Activated CD8-positive, alpha-beta memory T cell treated with anti-CD3 and anti-CD28 coated beads for 1 hour (primary cell): Measurements from ENCODE around the gene ADGRA1.
"Not testable (repeated sequence)": the region's sequence is repeated elsewhere in the genome, so short reads cannot be mapped to it uniquely, and the experiment has no call there.

Source experiments
- DNase-seq, 2 donors: peaks; one replicate each; pipeline ENCODE4 v3.0.0-alpha.2; 2020; ENCODE audit warnings: low read depth in 1 of 2; ENCODE audit errors: extremely low read depth in 1 of 2

Gene ADGRA1

GRCh38 chr10:133110133-133110532 lies 22.4 kb downstream of the ADGRA1 start:
- DNase-seq = no peak

GRCh38 chr10:133110609-133111275 lies 23.0 kb downstream of the ADGRA1 start:
- DNase-seq = no peak

- not testable (repeated sequence) for DNase-seq
Observed at GRCh38 chr10:133111640-133112039, 23.9 kb downstream of the ADGRA1 start.

GRCh38 chr10:133113146-133113830 lies 25.6 kb downstream of the ADGRA1 start:
- no peak for DNase-seq

- DNase-seq = no peak
Observed at GRCh38 chr10:133113847-133114246, 26.1 kb downstream of the ADGRA1 start.

GRCh38 chr10:133114251-133114650 lies 26.5 kb downstream of the ADGRA1 start:
- DNase-seq = no peak

DNA sequence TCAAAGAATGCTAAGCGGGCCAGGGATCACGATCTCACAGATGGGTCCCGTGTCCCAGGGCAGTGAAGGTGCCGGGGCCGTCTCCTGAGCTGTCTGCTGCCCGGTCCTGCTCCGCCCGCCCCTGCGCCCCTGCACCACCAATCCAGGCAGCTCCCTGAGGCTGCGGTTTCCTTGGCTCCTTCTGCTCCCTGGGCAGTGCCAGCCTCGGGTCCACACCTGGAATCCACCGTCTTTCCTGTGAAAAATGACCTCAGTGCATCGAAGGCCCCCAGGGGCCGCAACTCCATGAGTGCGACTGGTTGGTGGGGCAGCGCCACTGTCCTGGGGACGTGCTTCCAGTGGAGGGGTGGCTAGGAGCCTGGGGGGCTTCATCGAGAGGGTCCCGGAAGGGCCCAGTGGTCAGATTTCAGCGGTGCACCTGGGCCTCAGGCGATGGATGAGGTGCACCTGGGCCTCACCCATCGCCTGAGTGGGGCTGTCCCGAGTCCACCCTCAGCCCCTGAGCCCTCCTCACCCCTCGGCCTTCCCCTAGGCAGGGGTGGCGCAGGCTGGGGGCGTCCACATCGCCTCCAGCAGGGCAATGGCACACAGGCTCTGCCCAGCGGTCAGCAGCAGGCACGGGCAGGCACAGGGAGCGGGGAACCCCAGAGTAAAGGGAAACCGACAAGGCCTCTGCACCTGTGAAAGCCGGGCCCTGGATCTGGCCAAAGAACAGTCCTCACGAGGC lies 27.2 kb downstream of the ADGRA1 start:
- DNase-seq = no peak

GRCh38 chr10:133115453-133115842 lies 27.7 kb downstream of the ADGRA1 start:
- no peak for DNase-seq

- no peak for DNase-seq
Observed at GRCh38 chr10:133115976-133116375, 28.3 kb downstream of the ADGRA1 start.

DNA sequence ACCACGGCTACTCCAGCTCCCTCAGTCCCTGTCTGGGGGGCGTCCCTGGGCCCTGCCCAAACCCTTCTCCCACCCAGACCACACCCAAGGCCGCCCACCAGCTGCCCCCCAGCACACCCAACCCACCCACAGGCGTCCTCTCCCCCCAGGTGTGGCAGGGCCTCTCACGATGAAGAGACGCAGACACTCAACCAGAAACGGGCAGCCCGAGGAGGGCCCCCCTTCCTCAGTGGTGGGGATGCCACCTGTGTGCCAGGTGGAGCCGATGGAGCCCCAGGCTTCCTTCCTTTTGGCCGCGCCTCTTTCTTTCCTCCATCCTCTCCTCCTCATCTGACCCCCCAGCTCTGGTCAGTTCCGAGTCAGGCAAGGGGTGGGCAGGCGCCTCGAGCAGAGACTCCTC lies 28.7 kb downstream of the ADGRA1 start:
- DNase-seq = no peak

GRCh38 chr10:133117036-133117687 lies 29.4 kb downstream of the ADGRA1 start:
- no peak for DNase-seq

DNA sequence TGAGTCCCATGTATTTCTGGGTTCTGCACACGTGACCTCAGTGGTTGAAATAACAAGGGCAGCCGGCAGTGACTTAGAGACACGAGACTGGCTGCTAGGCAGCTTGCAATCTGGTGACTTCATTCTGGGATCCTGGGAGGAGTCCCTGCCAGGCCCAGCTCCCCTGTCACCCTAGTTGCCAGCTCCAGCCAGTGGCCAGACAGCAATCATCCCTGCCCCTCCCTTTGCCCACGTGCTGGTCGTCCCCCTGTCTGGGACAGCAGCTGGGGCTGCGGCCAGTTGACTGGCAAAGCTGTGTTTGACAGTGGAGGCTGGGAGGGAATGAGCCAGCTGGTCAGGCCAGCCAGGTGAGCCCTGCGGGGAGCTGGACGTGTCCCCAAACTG lies 30.0 kb downstream of the ADGRA1 start:
- no peak for DNase-seq

DNA sequence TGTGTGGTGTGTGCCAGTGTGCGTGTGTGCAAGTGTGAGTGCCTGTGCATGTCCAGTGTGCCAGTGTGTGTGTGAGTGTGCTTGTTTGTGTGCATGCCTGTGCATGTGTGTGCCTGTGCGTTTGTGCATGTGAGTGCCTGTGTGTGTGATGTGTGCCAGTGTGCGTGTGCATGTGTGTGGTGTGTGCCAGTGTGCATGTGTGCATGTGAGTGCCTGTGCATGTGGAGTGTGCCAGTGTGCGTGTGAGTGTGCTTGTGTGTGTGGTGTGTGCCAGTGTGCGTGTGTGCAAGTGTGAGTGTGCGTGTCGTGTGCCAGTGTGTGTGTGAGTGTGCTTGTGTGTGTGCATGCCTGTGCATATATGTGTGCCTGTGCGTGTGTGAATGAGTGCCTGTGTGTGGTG lies 33.8 kb downstream of the ADGRA1 start:
- no peak for DNase-seq

DNA sequence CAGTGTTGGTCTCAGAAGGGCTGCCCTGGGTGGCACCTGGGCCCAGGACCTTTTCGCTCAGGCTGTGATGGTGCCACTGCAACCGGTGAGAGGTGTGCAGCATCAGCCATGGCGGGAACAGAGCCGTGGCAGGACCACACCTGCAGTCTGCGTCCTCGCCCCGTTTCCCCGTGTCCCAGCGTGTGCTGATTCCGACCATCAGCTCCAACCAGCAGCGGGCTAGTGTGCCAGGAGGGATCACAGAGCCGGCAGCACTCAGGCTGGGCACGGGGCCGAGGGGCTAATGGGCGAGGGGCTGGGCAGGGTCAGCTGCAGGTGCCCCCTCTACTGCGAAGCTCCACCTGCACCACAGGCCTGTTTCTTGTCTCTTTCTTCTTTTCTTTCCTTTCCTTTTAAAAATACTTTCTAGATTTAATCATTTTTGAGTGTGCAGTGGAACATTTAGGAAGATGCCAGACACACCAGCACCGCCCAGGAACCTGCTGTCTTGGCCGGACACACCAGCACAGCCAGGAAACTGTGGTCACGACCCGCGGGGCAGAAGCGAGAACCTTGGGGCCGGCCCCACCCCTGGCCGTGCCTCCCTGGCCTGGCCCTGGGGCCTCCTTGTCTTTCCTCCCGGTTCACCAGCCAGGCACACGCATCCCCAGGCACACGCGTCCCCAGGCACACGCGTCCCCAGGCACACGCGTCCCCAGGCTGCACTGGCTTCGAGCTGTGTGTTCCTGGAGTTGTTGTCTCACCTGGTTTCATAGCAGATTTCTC lies 34.6 kb downstream of the ADGRA1 start:
- DNase-seq = no peak

- no peak for DNase-seq
Observed at GRCh38 chr10:133123050-133123745, 35.5 kb downstream of the ADGRA1 start.

DNA sequence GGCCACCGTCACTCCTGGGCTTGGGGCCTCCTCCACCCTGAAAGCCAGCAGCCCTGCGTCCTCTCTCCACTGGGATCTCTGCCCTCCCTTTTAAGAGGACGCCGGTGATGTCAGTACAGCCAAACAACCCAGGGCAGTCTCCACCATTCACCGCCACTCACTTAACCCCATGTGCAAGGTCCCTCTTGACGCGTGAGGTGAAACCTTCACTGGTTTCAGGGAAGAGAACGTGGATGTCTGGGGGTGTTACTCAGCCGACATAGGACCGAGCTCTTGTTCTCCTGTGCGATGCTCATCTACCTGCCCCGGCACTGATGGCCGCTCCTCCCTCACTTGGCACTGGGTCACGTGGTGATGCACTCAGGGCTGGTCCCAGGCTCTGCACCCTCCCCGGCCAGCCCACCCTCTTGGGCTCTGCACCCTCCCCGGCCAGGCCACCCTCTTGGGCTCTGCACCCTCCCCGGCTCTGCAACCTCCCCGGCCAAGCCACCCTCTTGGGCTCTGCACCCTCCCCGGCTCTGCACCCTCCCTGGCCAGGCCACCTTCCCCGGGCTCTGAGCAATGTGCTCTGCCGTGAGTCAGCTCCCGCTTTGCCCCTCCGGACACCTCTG lies 36.1 kb downstream of the ADGRA1 start:
- DNase-seq = no peak

GRCh38 chr10:133124357-133125211 lies 36.9 kb downstream of the ADGRA1 start:
- DNase-seq = no peak

DNA sequence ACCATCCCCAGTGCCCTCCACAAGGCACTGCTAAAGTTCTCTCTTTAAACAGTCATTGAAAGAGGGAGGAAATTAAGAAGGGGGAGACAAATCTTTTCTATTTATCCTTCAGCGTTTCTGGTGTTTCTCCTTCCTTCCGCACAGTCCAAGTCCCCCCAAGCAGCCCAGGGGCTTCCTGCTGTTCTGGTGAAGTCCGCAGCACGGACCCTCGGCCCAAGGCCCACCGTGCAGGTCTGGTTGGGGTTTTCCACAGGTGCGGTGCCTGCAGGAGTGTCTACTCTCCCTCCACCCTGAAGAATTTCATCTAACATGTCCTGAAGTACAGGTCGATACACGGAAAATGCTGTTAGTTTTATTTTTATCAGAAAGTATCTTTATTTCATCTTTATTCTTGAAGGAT lies 38.2 kb downstream of the ADGRA1 start:
- DNase-seq = no peak
